ENCODE measurements around the gene TEF. TPM values are rescaled to one million over a fixed set of nuclear protein-coding genes. Genes with fewer than 3 reads are reported as not detected.

TEF gene
- total RNA-seq, 1 donor from 2014 or later, result 11.4 TPM

GRCh38 chr22:41341990-41342389 lies 39.8 kb upstream of the TEF start:
- TF ChIP-seq, protein P1, sequence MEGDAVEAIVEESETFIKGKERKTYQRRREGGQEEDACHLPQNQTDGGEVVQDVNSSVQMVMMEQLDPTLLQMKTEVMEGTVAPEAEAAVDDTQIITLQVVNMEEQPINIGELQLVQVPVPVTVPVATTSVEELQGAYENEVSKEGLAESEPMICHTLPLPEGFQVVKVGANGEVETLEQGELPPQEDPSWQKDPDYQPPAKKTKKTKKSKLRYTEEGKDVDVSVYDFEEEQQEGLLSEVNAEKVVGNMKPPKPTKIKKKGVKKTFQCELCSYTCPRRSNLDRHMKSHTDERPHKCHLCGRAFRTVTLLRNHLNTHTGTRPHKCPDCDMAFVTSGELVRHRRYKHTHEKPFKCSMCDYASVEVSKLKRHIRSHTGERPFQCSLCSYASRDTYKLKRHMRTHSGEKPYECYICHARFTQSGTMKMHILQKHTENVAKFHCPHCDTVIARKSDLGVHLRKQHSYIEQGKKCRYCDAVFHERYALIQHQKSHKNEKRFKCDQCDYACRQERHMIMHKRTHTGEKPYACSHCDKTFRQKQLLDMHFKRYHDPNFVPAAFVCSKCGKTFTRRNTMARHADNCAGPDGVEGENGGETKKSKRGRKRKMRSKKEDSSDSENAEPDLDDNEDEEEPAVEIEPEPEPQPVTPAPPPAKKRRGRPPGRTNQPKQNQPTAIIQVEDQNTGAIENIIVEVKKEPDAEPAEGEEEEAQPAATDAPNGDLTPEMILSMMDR (IDR thresholded peaks at IDR 0.05; ENCODE audit: unreplicated experiment), result no peak
- Mint-ChIP-seq H3K27me3 (no peaks in the 10 kb centered on the region), H3K9me3 (ENCODE audit: low read depth) (no peaks in the 10 kb centered on the region), H3K36me3 (ENCODE audit: insufficient read depth) (peaks cover 6% of the 10 kb centered on the region), H3K4me3 (ENCODE audit: low read depth) (no peak overlapping the region), H3K4me1 (ENCODE audit: low read depth) (no peaks in the 10 kb centered on the region), H3K27ac (no peak overlapping the region)
- no peak for DNase-seq (ENCODE audit: low spot score, unreplicated experiment)

- no peak for DNase-seq (ENCODE audit: low spot score, unreplicated experiment)
- H3K36me3 Mint-ChIP-seq (ENCODE audit: insufficient read depth), result peaks cover 8% of the 10 kb centered on the region
- H3K4me1 Mint-ChIP-seq (ENCODE audit: low read depth), result no peaks in the 10 kb centered on the region
- H3K27me3 Mint-ChIP-seq, result no peaks in the 10 kb centered on the region
- no peaks in the 10 kb centered on the region for H3K9me3 Mint-ChIP-seq (ENCODE audit: low read depth)
- TF ChIP-seq, protein P1 (IDR thresholded peaks at IDR 0.05; ENCODE audit: unreplicated experiment), result no peak
- H3K27ac Mint-ChIP-seq, result no peak overlapping the region
- no peak overlapping the region for H3K4me3 Mint-ChIP-seq (ENCODE audit: low read depth)
These were observed 38.4 kb upstream of the TEF start for GRCh38 chr22:41343300-41343699.

- peaks cover 8% of the 10 kb centered on the region for H3K36me3 Mint-ChIP-seq (ENCODE audit: insufficient read depth)
- H3K9me3 Mint-ChIP-seq (ENCODE audit: low read depth), result no peaks in the 10 kb centered on the region
- H3K27me3 Mint-ChIP-seq, result no peaks in the 10 kb centered on the region
- no peak for DNase-seq (ENCODE audit: low spot score, unreplicated experiment)
- H3K4me3 Mint-ChIP-seq (ENCODE audit: low read depth), result no peak overlapping the region
- TF ChIP-seq, protein P1 (IDR thresholded peaks at IDR 0.05; ENCODE audit: unreplicated experiment), result no peak
- no peak overlapping the region for H3K27ac Mint-ChIP-seq
- H3K4me1 Mint-ChIP-seq (ENCODE audit: low read depth), result no peaks in the 10 kb centered on the region
These were observed 38.0 kb upstream of the TEF start for GRCh38 chr22:41343717-41344116.

DNA sequence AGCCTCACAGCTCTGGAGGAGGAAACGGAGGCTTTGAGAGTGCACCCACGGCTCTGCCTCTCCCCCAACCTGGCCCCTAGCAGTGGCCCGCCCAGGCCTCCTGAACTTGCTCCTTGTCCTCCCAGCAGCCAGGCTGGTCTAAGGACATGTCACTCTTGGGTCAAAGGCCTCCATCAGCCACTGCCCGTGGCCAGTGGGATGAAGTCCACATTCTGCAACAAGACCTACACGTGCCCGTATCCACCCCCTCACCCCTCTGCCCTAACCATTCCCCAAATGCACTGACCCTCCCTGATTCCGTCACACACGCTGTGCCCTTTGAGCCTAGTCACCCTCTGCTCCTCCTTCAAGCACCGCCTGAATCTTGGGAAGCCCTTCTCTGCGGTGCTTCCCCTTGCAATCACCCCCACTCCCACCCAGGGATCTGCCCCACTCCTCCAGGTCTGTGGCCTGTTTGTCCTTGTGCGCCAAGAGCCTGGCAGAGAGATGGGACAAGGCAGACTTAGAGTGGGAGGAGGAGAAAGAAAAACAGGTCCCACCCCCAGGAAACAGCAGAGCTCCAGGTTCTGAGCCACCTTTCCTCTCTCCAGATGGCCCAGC lies 37.5 kb upstream of the TEF start:
- peaks cover 8% of the 10 kb centered on the region for H3K36me3 Mint-ChIP-seq (ENCODE audit: insufficient read depth)
- H3K27me3 Mint-ChIP-seq, result no peaks in the 10 kb centered on the region
- no peak overlapping the region for H3K27ac Mint-ChIP-seq
- no peaks in the 10 kb centered on the region for H3K4me1 Mint-ChIP-seq (ENCODE audit: low read depth)
- no peak for DNase-seq (ENCODE audit: low spot score, unreplicated experiment)
- TF ChIP-seq, protein P1 (IDR thresholded peaks at IDR 0.05; ENCODE audit: unreplicated experiment), result no peak
- no peak overlapping the region for H3K4me3 Mint-ChIP-seq (ENCODE audit: low read depth)
- no peaks in the 10 kb centered on the region for H3K9me3 Mint-ChIP-seq (ENCODE audit: low read depth)

DNA sequence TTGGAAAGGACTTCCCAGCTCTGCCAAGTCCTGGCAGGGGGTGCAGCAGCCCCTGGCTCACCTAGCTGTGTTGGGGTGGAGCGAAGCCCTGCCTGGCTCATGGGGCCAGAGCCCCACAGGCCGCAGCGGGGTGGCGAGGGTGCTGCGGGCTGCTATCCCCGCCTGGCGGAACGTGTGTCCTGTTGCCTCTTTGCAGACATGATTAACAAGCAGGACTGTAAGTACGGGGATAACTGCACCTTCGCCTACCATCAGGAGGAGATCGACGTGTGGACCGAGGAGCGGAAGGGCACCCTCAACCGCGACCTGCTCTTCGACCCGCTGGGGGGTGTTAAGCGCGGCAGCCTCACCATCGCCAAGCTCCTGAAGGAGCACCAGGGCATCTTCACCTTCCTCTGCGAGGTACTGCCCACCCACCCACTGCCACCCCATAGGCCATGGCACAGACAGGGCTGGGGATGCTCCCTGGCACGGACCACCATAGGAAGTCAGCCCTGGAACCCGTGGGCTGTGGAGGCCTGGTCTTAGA lies 35.9 kb upstream of the TEF start:
- no peak overlapping the region for H3K4me3 Mint-ChIP-seq (ENCODE audit: low read depth)
- no peaks in the 10 kb centered on the region for H3K27me3 Mint-ChIP-seq
- H3K4me1 Mint-ChIP-seq (ENCODE audit: low read depth), result no peaks in the 10 kb centered on the region
- DNase-seq (ENCODE audit: low spot score, unreplicated experiment), result no peak
- H3K27ac Mint-ChIP-seq, result no peak overlapping the region
- TF ChIP-seq, protein P1 (IDR thresholded peaks at IDR 0.05; ENCODE audit: unreplicated experiment), result no peak
- H3K9me3 Mint-ChIP-seq (ENCODE audit: low read depth), result no peaks in the 10 kb centered on the region
- peaks cover 15% of the 10 kb centered on the region for H3K36me3 Mint-ChIP-seq (ENCODE audit: insufficient read depth)
